Measurements from ENCODE around the gene KRT34. TPM values are rescaled to one million over a fixed set of nuclear protein-coding genes. Genes with fewer than 3 reads are reported as not detected.
"Not testable (repeated sequence)": the region's sequence is repeated elsewhere in the genome, so short reads cannot be mapped to it uniquely, and the experiment has no call there.

Gene KRT34
- polyA plus RNA-seq, 6 donors from 2014 or later = not detected

DNA sequence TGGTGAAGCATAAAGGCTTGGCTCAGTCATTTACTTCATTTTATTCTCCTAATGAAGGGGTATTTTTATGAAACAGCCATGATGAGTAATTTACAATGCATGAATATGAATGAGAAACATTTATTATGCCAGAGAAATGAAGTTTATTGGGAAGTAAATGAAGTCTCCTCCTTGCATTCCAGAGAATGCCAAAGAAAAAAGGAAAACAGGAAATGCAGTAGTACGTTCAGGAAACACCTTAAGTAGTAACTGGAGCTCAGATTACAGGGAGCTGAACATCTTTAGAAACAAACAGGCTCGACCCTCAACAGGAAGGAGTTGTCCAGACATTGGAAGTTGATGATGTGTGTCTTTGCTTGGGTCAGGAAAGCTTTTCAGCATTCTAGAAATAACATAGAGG, 4.6 kb downstream of the KRT34 start:
- no peak overlapping the region for H3K27ac Mint-ChIP-seq
- DNase-seq (no peak), ATAC-seq (ENCODE audit: low read depth in 2 of 2) (no peak)
- H3K4me3 Mint-ChIP-seq = no peak overlapping the region
- no peaks in the 10 kb centered on the region for H3K36me3 Mint-ChIP-seq
- H3K27me3 Mint-ChIP-seq = peaks cover 39 to 55% (median 49%) of the 10 kb centered on the region in 3 donors
- no peaks in the 10 kb centered on the region for H3K4me1 Mint-ChIP-seq
- H3K9me3 Mint-ChIP-seq = peaks cover 0 to 10% (median 6%) of the 10 kb centered on the region in 7 donors

DNA sequence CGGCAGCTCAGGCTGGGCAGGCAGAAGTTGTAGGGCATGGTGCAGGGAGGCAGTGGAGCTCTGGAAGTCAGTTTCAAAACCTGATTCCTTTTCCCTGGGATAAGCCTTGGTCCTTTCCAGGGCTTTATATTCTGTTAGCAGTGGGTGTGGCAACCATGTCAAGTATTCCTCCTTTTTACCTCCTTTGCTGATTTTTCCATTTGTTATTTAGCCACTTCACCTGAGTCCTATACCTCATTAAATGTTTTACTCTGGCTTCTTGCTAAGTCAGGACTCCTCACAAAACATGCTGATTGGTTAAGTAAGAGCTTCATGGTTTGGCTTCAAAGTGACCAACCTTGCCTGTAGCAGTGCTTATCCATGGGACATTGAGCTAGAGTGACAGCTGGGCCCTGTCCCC, 12.4 kb downstream of the KRT34 start, which contains the start of gene KRT33B:
TSS of gene KRT33B (minus strand) at position 101 of the 400 bp plus-strand sequence. CDS start at position 38, 63 bp downstream.
- Mint-ChIP-seq H3K9me3 (peaks cover 0 to 6% (median 4%) of the 10 kb centered on the region in 7 donors), H3K36me3 (no peaks in the 10 kb centered on the region), H3K4me3 (no peak within 1 kb of the TSS), H3K4me1 (no peaks in the 10 kb centered on the region), H3K27me3 (peaks cover 23 to 35% (median 33%) of the 10 kb centered on the region in 3 donors), H3K27ac (peak within 1 kb of the TSS in 2 of 6 donors; percentile 8 to 28)
- DNase-seq (no peak), ATAC-seq (ENCODE audit: low read depth in 2 of 2) (no peak)

DNA sequence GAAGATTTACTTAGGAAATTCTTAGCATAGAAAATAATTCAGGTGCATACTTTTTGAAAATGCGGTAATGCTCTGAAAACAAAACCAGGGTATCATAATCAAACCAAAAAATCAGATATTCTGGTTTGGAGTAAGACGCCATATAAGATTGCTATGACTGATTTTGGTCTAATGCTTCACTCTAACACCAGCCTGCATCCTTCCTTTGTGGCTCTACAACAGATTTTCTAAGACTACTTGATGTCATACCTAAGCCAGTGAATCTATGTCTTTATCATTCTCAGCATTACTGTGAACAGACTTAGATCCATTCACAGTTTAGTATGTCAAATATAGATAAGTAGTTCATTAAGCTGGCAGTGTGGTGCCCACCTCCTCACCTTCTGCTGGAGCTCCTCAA, 13.1 kb downstream of the KRT34 start:
- H3K27ac Mint-ChIP-seq = peak overlapping the region in 1 of 6 donors; percentile 8

DNA sequence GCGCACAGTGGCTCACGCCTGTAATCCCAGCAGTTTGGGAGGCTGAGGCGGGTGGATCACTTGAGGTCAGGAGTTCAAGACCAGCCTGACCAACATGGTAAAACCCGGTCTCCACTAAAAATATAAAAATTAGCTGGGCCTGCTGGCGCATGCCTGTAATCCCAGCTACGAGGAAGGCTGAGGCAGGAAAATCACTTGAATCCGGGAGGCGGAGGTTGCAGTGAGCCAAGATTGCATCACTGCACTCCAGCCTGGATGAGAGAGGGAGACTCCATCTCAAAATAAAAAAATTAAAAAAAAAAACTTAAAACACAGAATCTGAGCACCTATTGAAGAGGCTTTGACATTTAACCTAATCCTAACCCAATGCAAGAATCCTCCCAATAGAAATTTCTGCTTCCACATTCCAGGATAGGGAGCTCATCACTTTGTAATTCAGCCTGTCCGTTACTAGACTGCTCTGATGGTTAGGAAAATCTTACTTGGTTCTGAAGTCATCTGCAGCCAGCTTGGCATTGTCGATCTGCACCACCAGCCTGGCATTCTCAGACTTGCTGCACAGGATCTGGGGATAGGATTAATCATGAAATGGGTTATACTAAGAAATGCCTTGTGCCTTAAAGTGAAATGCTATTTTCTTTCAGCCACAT, 14.6 kb downstream of the KRT34 start:
- no peaks in the 10 kb centered on the region for H3K9me3 Mint-ChIP-seq
- H3K27me3 Mint-ChIP-seq = peaks cover 11 to 28% (median 23%) of the 10 kb centered on the region in 3 donors
- no peak overlapping the region for H3K4me3 Mint-ChIP-seq
- H3K27ac Mint-ChIP-seq = no peak overlapping the region
- no peaks in the 10 kb centered on the region for H3K36me3 Mint-ChIP-seq
- DNase-seq (no peak), ATAC-seq (ENCODE audit: low read depth in 2 of 2) (no peak)
- H3K4me1 Mint-ChIP-seq = no peaks in the 10 kb centered on the region

More for the DNA sequence above, 13.1 kb downstream of the KRT34 start:
- peaks cover 0 to under 1% (median 0%) of the 10 kb centered on the region in 7 donors for H3K9me3 Mint-ChIP-seq
- H3K4me3 Mint-ChIP-seq = no peak overlapping the region
- DNase-seq = no peak
- no peaks in the 10 kb centered on the region for H3K36me3 Mint-ChIP-seq
- H3K27me3 Mint-ChIP-seq = peaks cover 17 to 28% (median 26%) of the 10 kb centered on the region in 3 donors
- no peak for ATAC-seq (ENCODE audit: low read depth in 2 of 2)
- H3K4me1 Mint-ChIP-seq = no peaks in the 10 kb centered on the region

DNA sequence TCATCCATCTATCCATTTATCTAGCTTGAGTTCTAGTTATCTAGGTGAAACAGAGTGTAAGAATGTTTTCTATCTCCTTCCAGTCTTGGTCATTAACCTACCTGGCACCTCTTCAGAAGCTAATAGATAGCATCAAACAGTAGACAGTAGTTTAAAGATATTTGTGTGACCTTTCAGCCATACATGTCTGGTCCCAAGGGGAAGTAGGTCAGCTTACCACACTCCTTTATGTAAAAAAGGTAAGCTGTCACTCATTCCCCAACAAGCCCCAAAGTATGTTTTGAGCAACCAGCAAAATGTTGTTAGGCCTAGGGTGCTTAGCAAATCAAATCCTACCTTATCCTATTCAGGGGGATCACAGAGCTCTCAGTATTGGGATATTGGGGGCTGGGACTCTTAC, 16.0 kb downstream of the KRT34 start:
- ATAC-seq (ENCODE audit: low read depth in 2 of 2) (no peak), DNase-seq (no peak)
- Mint-ChIP-seq H3K4me3 (no peak overlapping the region), H3K4me1 (no peaks in the 10 kb centered on the region), H3K27me3 (peaks cover 6 to 38% (median 23%) of the 10 kb centered on the region in 3 donors), H3K9me3 (peaks cover 0 to 9% (median 0%) of the 10 kb centered on the region in 7 donors), H3K36me3 (no peaks in the 10 kb centered on the region), H3K27ac (no peak overlapping the region)

DNA sequence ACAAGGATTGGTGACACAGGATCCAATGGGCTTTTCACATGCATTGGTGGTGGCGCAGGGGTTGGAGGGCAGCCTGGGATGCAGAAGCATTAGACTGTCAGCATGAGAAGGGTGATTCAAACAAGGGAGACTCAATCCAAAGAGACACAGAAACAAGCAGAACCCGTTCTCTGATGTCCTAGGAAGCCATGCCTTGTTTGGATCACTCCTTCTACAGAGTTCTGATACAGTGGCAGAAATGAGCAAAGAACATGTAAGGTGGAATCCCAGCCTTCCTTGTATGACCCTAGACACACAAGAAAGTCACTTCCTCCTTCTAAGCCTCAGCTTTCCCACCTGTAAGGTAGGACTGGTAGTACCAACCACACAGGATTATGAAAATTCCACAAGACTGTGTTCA, 18.2 kb downstream of the KRT34 start:
- H3K27ac Mint-ChIP-seq = no peak overlapping the region
- peak overlapping the region in 1 of 8 donors; percentile 48 for H3K4me3 Mint-ChIP-seq
- H3K9me3 Mint-ChIP-seq = peaks cover 0 to 22% (median 9%) of the 10 kb centered on the region in 7 donors
- ATAC-seq (ENCODE audit: low read depth in 2 of 2) (no peak), DNase-seq (no peak)
- no peaks in the 10 kb centered on the region for H3K4me1 Mint-ChIP-seq
- H3K36me3 Mint-ChIP-seq = no peaks in the 10 kb centered on the region
- H3K27me3 Mint-ChIP-seq = peaks cover 8 to 34% (median 10%) of the 10 kb centered on the region in 3 donors

DNA sequence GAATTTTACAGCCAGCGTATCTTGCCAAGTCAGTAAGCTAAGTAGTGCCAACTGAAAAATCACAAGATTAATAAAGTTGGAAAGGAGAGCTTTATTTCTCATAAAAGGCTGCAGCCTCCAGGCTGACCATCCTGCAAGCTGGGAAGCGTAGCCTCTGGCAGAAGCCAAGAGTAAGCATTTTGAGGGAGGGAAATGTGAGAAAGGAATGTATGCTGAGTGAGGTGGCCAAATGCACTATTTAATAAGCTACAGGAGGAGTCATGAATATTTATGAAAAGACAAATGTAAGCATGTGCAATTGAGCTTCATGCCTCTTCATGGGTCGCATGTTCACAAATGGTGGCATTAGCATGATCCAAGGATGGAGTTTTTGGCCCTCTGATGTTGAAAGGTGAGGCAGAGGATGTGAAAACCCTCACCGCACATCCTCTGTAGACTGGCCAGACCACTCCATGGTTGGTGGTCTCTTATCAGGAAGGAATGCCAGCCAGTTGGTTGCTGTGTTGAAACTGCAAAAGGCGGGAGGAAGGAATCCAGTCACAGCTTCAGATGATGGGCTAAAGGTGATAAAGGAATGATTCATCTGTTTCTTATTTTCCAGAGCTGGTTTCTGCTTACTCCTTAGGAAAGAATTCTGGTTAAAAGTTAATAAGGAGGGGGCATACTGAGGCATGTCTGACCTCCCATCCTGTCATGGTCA, 21.7 kb downstream of the KRT34 start:
- Mint-ChIP-seq H3K9me3 (peaks cover 0 to 30% (median 11%) of the 10 kb centered on the region in 7 donors), H3K27me3 (peaks cover 15 to 44% (median 16%) of the 10 kb centered on the region in 3 donors), H3K4me3 (no peak overlapping the region), H3K27ac (peak overlapping the region in 1 of 6 donors; percentile 12), H3K36me3 (peaks cover 0 to 4% of the 10 kb centered on the region in 2 donors), H3K4me1 (no peaks in the 10 kb centered on the region)
- no peak for DNase-seq
- no peak for ATAC-seq (ENCODE audit: low read depth in 2 of 2)

DNA sequence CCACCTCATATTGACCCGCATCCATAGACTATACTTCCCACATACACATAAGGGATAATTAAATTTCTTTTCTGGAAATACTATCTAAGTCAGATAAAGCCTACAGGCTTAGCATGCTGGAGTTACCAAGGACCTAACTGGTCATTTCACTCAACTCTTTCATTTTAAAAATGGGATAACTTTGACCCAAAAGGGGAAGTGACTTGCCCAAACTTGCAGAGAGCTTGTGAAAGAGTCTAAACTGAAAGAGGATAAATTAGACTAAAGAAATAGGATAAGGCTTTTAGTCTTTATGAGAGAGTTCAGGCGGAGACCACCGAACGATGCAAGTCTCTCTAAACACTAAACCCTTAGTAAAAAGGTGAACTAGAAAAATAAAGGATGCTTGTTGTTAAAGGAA, 27.6 kb downstream of the KRT34 start:
- H3K27ac Mint-ChIP-seq = no peak overlapping the region
- DNase-seq (no peak), ATAC-seq (ENCODE audit: low read depth in 2 of 2) (no peak)
- H3K9me3 Mint-ChIP-seq = peaks cover 0 to 8% (median 4%) of the 10 kb centered on the region in 7 donors
- no peaks in the 10 kb centered on the region for H3K4me1 Mint-ChIP-seq
- H3K4me3 Mint-ChIP-seq = no peak overlapping the region
- H3K36me3 Mint-ChIP-seq = peaks cover 4 to 8% of the 10 kb centered on the region in 2 donors
- peaks cover 28 to 56% (median 42%) of the 10 kb centered on the region in 3 donors for H3K27me3 Mint-ChIP-seq

DNA sequence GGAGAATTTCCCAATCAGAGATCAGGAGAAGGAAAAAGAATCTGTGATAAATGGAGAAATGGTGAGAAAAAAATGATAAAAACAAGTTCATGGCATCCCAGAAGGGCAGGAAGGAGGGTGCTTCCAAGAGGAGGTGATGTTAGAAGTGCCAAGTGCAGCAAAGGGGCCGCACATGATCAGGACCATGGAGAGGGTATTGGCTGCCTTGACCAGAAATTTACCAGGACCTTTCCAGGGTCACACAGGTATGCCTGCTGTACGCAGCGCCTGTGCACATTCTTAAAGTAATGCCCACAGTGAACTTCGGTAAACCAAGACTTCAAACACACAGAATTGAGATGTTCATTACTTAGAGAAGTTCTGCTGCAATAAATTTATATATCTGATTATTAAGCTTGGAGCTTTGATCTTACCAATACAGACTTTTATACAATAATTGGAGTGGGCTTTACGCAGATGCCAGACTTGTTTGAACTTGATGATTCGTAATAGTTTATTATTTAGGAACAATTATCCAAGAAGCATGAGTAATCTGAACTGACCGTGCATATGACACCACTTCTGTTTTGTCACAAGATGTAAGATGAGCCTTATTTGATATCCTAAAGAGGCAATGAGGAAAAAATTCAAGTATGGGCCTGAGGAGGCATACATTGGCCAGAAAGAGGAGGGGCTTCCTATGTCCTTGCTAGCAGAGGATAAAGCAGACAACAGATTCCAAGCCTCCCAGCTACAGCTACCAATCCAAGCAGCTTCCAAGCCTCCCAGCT, 29.3 kb downstream of the KRT34 start:
- no peaks in the 10 kb centered on the region for H3K4me1 Mint-ChIP-seq
- DNase-seq = no peak
- H3K27ac Mint-ChIP-seq = no peak overlapping the region
- no peak for ATAC-seq (ENCODE audit: low read depth in 2 of 2)
- H3K27me3 Mint-ChIP-seq = peaks cover 27 to 50% (median 46%) of the 10 kb centered on the region in 3 donors
- H3K36me3 Mint-ChIP-seq = peaks cover 4 to 8% of the 10 kb centered on the region in 2 donors
- H3K9me3 Mint-ChIP-seq = peaks cover 0 to 8% (median 3%) of the 10 kb centered on the region in 7 donors
- no peak overlapping the region for H3K4me3 Mint-ChIP-seq

DNA sequence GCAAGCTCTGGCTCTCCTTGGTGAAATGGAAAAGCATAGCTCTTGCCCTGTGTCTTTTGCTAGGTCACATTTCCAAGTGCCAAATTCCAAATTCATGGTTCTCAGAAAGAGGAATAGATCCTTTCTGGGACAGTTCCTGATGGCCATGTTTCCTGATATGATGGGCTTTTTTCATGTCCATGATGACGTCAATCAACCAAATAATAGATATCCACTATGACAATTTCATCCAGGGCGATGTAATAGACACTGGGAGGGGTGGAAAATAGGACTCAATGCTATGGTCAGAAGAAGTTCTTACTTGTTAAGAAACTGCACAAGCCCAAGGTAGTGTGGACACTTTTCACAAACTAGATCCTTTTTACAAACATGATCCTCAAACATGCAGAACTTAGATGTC, 30.9 kb downstream of the KRT34 start:
- H3K27ac Mint-ChIP-seq = no peak overlapping the region
- no peak for ATAC-seq (ENCODE audit: low read depth in 2 of 2)
- no peak for DNase-seq
- H3K27me3 Mint-ChIP-seq = peaks cover 23 to 40% (median 35%) of the 10 kb centered on the region in 3 donors
- no peak overlapping the region for H3K4me3 Mint-ChIP-seq
- peaks cover 0 to 4% (median 0%) of the 10 kb centered on the region in 7 donors for H3K9me3 Mint-ChIP-seq
- no peaks in the 10 kb centered on the region for H3K4me1 Mint-ChIP-seq
- peaks cover 0 to 8% of the 10 kb centered on the region in 2 donors for H3K36me3 Mint-ChIP-seq

DNA sequence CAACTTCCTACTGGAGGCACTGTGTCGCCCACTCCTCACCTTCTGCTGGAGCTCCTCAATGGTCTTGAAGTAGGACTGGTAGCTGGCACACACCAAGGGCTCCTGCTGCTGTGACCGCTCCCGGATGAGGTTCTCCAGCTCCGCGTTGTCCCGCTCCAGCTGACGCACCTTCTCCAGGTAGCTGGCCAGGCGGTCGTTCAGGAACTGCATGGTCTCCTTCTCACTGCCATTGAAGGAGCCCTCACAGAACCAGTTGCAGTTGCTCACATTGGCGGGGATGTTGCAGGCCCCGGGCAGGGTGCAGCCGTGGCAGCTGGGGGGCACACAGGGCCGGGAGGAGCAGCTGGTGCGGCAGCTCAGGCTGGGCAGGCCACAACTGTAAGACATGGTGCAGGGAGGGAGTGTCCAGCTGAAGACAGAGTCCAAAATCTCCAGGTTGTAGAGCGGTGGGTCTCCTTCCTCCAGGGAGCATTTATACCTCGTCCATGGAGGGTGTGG, 31.7 kb downstream of the KRT34 start, which contains the start of gene KRT33A:
TSS of gene KRT33A (minus strand) at position 448 of the 498 bp plus-strand sequence. CDS start at position 387, 61 bp downstream.
- not testable (repeated sequence) for H3K9me3 Mint-ChIP-seq; H3K4me3 Mint-ChIP-seq; H3K4me1 Mint-ChIP-seq; H3K36me3 Mint-ChIP-seq; ATAC-seq (ENCODE audit: low read depth in 2 of 2); DNase-seq
- H3K27ac Mint-ChIP-seq = peak within 1 kb of the TSS in 1 of 6 donors; percentile 26
- H3K27me3 Mint-ChIP-seq = peaks cover 20 to 38% (median 32%) of the 10 kb centered on the region in 3 donors

DNA sequence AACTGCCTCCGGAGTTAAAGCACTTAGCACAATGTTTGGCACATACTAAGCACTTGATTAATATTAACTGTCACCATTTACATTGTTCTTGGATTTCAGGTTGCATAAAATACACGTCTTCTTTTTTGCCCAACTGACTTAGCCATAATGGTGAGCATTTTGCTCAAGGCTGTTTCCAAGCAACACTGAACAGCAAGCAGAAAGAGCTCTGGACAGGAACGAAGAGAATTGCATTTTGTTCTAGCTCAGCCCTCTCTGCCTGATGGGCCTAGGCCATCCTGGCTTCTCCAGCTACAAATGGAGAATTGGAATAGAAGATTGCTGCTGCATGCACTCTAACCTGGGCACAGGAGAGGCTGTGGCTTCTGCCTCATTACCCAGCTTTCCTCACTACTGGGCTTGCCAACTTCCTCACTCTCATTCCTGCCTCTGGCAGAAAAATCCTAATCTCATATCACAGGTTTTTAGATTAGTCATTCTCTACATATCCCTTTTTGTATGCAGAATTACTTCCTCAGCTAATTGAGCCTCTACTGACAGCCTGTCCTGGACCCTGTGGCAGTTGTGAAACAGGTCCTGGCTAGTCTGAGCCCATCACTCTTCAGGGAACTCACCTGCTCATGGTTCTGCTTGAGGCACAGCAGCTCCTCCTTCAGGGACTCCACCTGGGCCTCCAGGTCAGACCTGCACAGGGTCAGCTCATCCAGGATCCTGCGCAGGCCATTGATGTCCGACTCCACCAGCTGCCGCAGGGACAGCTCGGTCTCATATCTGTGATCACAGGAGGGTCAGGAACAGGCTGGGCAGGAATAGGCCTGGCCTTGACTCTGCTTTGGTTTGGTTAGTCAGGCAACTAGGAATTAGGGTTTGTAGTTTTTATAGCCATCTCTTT, 34.0 kb downstream of the KRT34 start:
- Mint-ChIP-seq H3K4me3 (no peak overlapping the region), H3K9me3 (peaks cover 0 to 11% (median 3%) of the 10 kb centered on the region in 7 donors), H3K27me3 (peaks cover 12 to 34% (median 34%) of the 10 kb centered on the region in 3 donors), H3K27ac (peak overlapping the region in 1 of 6 donors; percentile 26), H3K36me3 (peaks cover 0 to 13% of the 10 kb centered on the region in 2 donors), H3K4me1 (no peaks in the 10 kb centered on the region)
- no peak for ATAC-seq (ENCODE audit: low read depth in 2 of 2)
- DNase-seq = no peak

Data from naive B cell (primary cell).